Measurements from ENCODE around the gene HDAC3.

The HDAC3 gene

DNA sequence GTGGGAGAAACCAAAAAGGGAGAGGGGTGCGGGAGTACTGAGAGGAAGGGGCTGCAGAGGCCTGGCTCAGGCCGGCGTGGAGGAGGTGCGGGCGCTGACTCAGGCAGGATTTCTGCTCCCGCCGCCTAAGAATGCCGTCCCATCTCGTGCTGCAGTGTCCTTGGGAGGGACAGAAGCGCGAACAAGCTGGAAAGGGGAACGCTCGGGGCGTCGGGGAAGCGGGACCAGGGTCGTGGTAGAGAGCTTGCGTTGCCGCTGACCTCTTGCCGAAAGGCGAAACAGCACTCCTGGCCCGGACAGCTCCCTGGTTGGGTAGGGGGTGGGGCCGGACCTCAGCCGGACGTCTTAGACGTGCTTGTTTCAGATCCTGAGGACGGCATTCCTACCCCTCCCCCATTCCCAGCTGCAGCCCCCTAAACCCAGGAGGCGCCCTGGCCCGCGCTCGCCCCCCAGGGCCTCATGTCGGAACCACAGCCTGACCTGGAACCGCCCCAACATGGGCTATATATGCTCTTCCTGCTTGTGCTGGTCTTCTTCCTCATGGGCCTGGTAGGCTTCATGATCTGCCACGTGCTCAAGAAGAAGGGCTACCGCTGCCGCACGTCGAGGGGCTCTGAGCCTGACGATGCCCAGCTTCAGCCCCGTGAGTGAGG is 1.2 kb upstream of the HDAC3 start:
- Histone ChIP-seq H3K9ac (ENCODE audit: low read length in 5 of 5) (peak overlapping the region in 1 of 5 donors; percentile 59), H3K27ac (ENCODE audit: low read depth, low read length) (no peak overlapping the region), H3K9me3 (ENCODE audit: control insufficient read depth in 5 of 5, low read length in 5 of 5) (no peaks in the 10 kb centered on the region)

DNA sequence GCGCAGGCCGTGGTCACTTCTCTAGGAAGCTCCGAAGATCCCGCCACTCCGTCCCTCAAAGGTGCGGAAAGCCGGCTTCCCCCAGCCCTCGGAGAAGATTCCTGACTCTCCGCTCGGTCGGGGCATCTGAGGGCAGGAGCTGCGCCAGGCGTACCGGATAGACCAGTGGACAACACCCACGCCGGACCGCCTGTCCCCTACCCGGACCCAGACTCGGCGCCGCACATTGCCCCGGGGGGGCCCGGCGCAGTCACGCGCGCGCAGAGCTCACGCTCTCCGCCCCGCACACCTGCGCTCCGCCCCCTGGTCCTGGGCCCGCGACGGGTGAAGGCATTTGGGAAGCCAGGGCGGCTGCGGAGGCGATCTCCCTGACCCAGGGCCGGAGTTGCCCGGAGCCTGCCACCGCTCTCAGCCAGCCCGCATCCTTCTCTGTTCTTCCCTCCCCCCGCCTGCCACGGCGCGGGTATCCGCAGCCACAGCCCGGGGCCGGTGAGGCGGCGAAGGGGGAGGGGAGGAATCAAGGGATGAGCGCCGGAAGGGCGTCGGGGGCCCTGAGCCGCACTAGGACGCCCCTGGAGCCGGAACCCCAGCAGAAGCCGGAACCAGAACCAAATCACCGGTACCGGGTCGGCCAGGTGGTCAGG is 596 bp upstream of the HDAC3 start:
- no peaks in the 10 kb centered on the region for H3K9me3 ChIP-seq (ENCODE audit: control insufficient read depth in 5 of 5, low read length in 5 of 5)
- H3K4me1 ChIP-seq (ENCODE audit: control insufficient read depth in 5 of 5, insufficient read depth in 5 of 5, low read length in 5 of 5) = peaks cover 7 to 33% (median 32%) of the 10 kb centered on the region in 5 donors
- H3K4me3 ChIP-seq (ENCODE audit: low read depth in 1 of 5, low read length in 5 of 5) = peak overlapping the region in 4 of 5 donors; percentile 85 to 99 (median 92)
- peak overlapping the region in 3 of 5 donors; percentile 52 to 73 (median 59) for H3K9ac ChIP-seq (ENCODE audit: low read length in 5 of 5)
- no peaks in the 10 kb centered on the region for H3K27me3 ChIP-seq (ENCODE audit: control insufficient read depth in 5 of 5, insufficient read depth in 4 of 5, low read length in 5 of 5)
- H3K36me3 ChIP-seq (ENCODE audit: control insufficient read depth in 5 of 5, insufficient read depth in 5 of 5, low read length in 5 of 5) = peaks cover 0 to 15% (median 8%) of the 10 kb centered on the region in 5 donors
- no peak overlapping the region for H3K27ac ChIP-seq (ENCODE audit: low read depth, low read length)

More for the DNA sequence above, 1.2 kb upstream of the HDAC3 start:
- H3K36me3 ChIP-seq (ENCODE audit: control insufficient read depth in 5 of 5, insufficient read depth in 5 of 5, low read length in 5 of 5) = peaks cover 0 to 13% (median 3%) of the 10 kb centered on the region in 5 donors
- H3K27me3 ChIP-seq (ENCODE audit: control insufficient read depth in 5 of 5, insufficient read depth in 4 of 5, low read length in 5 of 5) = no peaks in the 10 kb centered on the region
- peaks cover 7 to 33% (median 32%) of the 10 kb centered on the region in 5 donors for H3K4me1 ChIP-seq (ENCODE audit: control insufficient read depth in 5 of 5, insufficient read depth in 5 of 5, low read length in 5 of 5)
- H3K4me3 ChIP-seq (ENCODE audit: low read depth in 1 of 5, low read length in 5 of 5) = peak overlapping the region; percentile 49 to 99 (median 89)

DNA sequence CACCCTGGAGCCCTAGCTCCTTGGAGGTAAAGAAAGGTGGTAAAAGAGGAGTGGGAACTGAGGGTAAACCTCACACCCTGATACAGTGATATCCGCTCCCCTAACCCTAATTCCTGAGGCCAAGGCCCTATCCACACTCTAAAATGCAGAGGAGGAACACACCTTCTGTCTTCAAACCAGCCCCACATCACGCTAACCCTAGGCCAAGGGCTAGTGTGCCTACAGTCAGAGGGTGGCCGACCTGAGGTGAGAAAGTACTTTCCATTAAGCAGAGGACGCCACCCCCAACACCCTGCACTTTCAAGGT is 590 bp downstream of the HDAC3 start:
- Histone ChIP-seq H3K4me1 (ENCODE audit: control insufficient read depth in 5 of 5, insufficient read depth in 5 of 5, low read length in 5 of 5) (peaks cover 7 to 33% (median 32%) of the 10 kb centered on the region in 5 donors), H3K36me3 (ENCODE audit: control insufficient read depth in 5 of 5, insufficient read depth in 5 of 5, low read length in 5 of 5) (peaks cover 0 to 10% (median 5%) of the 10 kb centered on the region in 5 donors)

DNA sequence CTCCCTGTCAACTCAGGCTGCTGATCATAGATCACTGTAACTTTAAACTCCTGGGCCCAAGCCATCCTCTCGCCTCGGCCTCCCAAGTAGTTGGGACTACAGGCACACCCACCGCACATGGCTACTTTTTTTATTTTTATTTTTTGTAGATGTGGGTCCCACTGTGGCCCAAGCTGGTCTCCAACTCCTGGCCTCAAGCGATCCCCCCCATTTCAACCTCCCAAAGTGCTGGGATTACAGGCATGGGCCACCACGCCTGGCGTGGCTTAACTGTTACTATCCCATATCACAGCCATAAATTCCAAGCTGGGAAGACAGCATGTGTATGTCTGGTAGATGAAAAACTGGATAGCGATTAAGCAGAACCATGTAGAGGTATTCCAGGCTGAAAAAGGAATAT is 1.0 kb downstream of the HDAC3 start:
- H3K9ac ChIP-seq (ENCODE audit: low read length in 5 of 5) = peak overlapping the region; percentile 74 to 89 (median 83)

More for the DNA sequence above, 590 bp downstream of the HDAC3 start:
- Histone ChIP-seq H3K27ac (ENCODE audit: low read depth, low read length) (peak overlapping the region; percentile 54), H3K9ac (ENCODE audit: low read length in 5 of 5) (peak overlapping the region; percentile 74 to 89 (median 83)), H3K4me3 (ENCODE audit: low read depth in 1 of 5, low read length in 5 of 5) (peak overlapping the region; percentile 85 to 99 (median 93)), H3K9me3 (ENCODE audit: control insufficient read depth in 5 of 5, low read length in 5 of 5) (no peaks in the 10 kb centered on the region), H3K27me3 (ENCODE audit: control insufficient read depth in 5 of 5, insufficient read depth in 4 of 5, low read length in 5 of 5) (no peaks in the 10 kb centered on the region)

DNA sequence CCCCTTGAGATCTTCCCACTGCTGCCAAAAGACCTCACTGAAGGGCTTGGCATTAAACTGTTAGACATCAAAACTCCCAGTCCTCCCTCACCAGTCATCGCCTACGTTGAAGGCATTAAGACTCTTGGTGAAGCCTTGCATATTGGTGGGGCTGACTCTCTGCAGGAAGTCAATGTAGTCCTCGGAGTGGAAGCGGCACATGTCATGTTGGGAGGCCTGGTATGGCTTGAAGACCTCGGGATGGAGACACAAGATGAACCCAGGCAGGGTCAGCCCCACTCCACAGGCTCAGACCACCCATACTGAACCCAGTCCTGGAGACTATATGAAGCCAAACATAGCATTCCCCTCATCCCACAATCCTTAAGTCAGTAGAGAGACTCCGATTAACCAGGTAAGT is 1.9 kb downstream of the HDAC3 start:
- no peaks in the 10 kb centered on the region for H3K9me3 ChIP-seq (ENCODE audit: control insufficient read depth in 5 of 5, low read length in 5 of 5)
- H3K4me3 ChIP-seq (ENCODE audit: low read depth in 1 of 5, low read length in 5 of 5) = no peak overlapping the region
- no peaks in the 10 kb centered on the region for H3K27me3 ChIP-seq (ENCODE audit: control insufficient read depth in 5 of 5, insufficient read depth in 4 of 5, low read length in 5 of 5)
- no peak overlapping the region for H3K27ac ChIP-seq (ENCODE audit: low read depth, low read length)
- H3K4me1 ChIP-seq (ENCODE audit: control insufficient read depth in 5 of 5, insufficient read depth in 5 of 5, low read length in 5 of 5) = peaks cover 7 to 33% (median 32%) of the 10 kb centered on the region in 5 donors
- H3K9ac ChIP-seq (ENCODE audit: low read length in 5 of 5) = no peak overlapping the region
- peaks cover 2 to 14% (median 11%) of the 10 kb centered on the region in 5 donors for H3K36me3 ChIP-seq (ENCODE audit: control insufficient read depth in 5 of 5, insufficient read depth in 5 of 5, low read length in 5 of 5)

More for the DNA sequence above, 1.0 kb downstream of the HDAC3 start:
- no peak overlapping the region for H3K27ac ChIP-seq (ENCODE audit: low read depth, low read length)
- no peaks in the 10 kb centered on the region for H3K9me3 ChIP-seq (ENCODE audit: control insufficient read depth in 5 of 5, low read length in 5 of 5)
- H3K4me1 ChIP-seq (ENCODE audit: control insufficient read depth in 5 of 5, insufficient read depth in 5 of 5, low read length in 5 of 5) = peaks cover 7 to 33% (median 32%) of the 10 kb centered on the region in 5 donors
- no peaks in the 10 kb centered on the region for H3K27me3 ChIP-seq (ENCODE audit: control insufficient read depth in 5 of 5, insufficient read depth in 4 of 5, low read length in 5 of 5)
- H3K4me3 ChIP-seq (ENCODE audit: low read depth in 1 of 5, low read length in 5 of 5) = peak overlapping the region; percentile 85 to 99 (median 93)
- peaks cover 0 to 9% (median 5%) of the 10 kb centered on the region in 5 donors for H3K36me3 ChIP-seq (ENCODE audit: control insufficient read depth in 5 of 5, insufficient read depth in 5 of 5, low read length in 5 of 5)

DNA sequence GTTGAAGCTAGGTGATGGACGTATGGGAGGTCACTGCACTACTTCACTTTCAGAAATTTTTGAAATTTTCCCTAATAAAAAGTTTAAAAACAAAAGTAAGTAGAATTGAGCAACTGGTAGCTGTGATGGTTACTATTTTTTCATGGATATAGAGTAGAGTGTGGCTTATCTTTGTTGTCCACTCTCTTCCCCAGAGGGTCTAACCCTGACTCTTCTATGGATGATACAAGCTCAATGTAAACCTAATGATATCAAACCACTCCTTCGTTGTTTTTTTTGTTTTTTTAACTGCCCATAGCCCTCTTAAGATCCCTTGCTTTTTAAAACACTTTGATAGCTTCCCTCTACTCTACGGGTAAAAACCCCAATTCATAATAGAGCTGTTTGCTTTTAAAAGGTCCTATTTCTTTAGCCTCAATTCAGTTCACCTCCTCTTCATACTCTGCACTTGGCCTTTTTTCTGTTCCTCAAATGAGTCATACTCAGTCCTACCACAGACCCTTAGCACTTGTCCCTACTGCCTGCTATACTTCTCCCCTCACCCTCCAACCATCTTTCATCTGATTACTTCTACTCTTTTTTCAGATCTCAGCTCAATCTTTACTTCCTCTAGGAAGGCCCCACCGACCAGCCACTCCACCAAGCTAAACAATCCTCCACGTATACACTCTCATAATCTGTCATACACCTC is 2.6 kb downstream of the HDAC3 start:
- no peaks in the 10 kb centered on the region for H3K27me3 ChIP-seq (ENCODE audit: control insufficient read depth in 5 of 5, insufficient read depth in 4 of 5, low read length in 5 of 5)
- no peaks in the 10 kb centered on the region for H3K9me3 ChIP-seq (ENCODE audit: control insufficient read depth in 5 of 5, low read length in 5 of 5)
- H3K9ac ChIP-seq (ENCODE audit: low read length in 5 of 5) = no peak overlapping the region
- H3K4me3 ChIP-seq (ENCODE audit: low read depth in 1 of 5, low read length in 5 of 5) = no peak overlapping the region
- H3K36me3 ChIP-seq (ENCODE audit: control insufficient read depth in 5 of 5, insufficient read depth in 5 of 5, low read length in 5 of 5) = peaks cover 3 to 20% (median 18%) of the 10 kb centered on the region in 5 donors
- H3K4me1 ChIP-seq (ENCODE audit: control insufficient read depth in 5 of 5, insufficient read depth in 5 of 5, low read length in 5 of 5) = peaks cover 7 to 33% (median 32%) of the 10 kb centered on the region in 5 donors
- no peak overlapping the region for H3K27ac ChIP-seq (ENCODE audit: low read depth, low read length)

DNA sequence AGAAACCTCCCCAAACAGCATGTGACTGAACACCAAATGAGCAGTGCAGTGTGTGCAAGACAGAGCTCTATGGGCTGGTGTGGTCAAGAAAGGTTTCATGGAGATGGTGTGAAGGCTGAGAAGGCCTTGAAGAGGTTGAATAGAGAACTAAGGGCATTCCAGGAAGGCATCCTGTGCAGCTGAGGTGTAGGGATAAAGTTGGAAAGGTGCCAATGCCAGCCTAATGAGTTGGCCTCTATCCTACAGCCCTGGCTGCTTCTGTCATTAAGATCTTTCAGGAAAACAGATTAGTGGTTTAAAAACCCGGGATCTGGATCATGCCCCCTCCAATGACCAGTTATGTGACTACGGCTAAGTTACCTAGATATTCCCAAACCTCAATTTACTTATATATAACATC is 4.0 kb downstream of the HDAC3 start:
- Histone ChIP-seq H3K4me3 (ENCODE audit: low read depth in 1 of 5, low read length in 5 of 5) (no peak overlapping the region), H3K27ac (ENCODE audit: low read depth, low read length) (no peak overlapping the region), H3K9me3 (ENCODE audit: control insufficient read depth in 5 of 5, low read length in 5 of 5) (no peaks in the 10 kb centered on the region), H3K36me3 (ENCODE audit: control insufficient read depth in 5 of 5, insufficient read depth in 5 of 5, low read length in 5 of 5) (peaks cover 8 to 34% (median 32%) of the 10 kb centered on the region in 5 donors), H3K27me3 (ENCODE audit: control insufficient read depth in 5 of 5, insufficient read depth in 4 of 5, low read length in 5 of 5) (no peaks in the 10 kb centered on the region), H3K4me1 (ENCODE audit: control insufficient read depth in 5 of 5, insufficient read depth in 5 of 5, low read length in 5 of 5) (peaks cover 7 to 27% (median 25%) of the 10 kb centered on the region in 5 donors), H3K9ac (ENCODE audit: low read length in 5 of 5) (no peak overlapping the region)

DNA sequence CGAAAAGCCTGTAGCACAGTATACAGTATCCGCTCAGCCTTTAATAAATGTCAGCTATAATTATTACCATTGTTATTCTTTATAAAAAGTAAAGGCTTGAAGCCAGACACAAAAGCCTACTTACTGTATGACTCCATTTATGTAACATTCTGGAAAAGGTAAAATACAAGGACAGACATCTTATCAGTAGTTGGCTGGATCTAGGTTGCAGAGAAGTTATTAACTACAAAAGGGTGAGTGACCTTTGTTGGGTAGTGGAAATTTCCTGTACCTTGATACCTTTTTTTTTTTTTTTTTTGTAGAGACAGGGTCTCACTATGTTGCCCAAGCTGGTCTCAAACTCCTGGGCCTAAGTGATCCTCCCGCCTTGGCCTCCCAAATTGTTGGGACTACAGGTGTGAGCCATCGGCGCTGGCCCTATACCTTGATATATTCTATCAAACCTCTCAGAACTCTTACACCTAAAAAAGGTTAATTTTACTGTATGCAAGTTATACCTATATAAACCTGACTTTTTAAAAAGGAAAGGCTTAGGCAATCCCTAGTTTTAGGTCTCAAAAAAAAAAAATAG is 6.0 kb downstream of the HDAC3 start:
- no peaks in the 10 kb centered on the region for H3K27me3 ChIP-seq (ENCODE audit: control insufficient read depth in 5 of 5, insufficient read depth in 4 of 5, low read length in 5 of 5)
- H3K9me3 ChIP-seq (ENCODE audit: control insufficient read depth in 5 of 5, low read length in 5 of 5) = no peaks in the 10 kb centered on the region
- H3K36me3 ChIP-seq (ENCODE audit: control insufficient read depth in 5 of 5, insufficient read depth in 5 of 5, low read length in 5 of 5) = peaks cover 10 to 50% (median 47%) of the 10 kb centered on the region in 5 donors
- peaks cover 1 to 12% (median 9%) of the 10 kb centered on the region in 5 donors for H3K4me1 ChIP-seq (ENCODE audit: control insufficient read depth in 5 of 5, insufficient read depth in 5 of 5, low read length in 5 of 5)
- H3K4me3 ChIP-seq (ENCODE audit: low read depth in 1 of 5, low read length in 5 of 5) = no peak overlapping the region
- no peak overlapping the region for H3K9ac ChIP-seq (ENCODE audit: low read length in 5 of 5)
- H3K27ac ChIP-seq (ENCODE audit: low read depth, low read length) = no peak overlapping the region

DNA sequence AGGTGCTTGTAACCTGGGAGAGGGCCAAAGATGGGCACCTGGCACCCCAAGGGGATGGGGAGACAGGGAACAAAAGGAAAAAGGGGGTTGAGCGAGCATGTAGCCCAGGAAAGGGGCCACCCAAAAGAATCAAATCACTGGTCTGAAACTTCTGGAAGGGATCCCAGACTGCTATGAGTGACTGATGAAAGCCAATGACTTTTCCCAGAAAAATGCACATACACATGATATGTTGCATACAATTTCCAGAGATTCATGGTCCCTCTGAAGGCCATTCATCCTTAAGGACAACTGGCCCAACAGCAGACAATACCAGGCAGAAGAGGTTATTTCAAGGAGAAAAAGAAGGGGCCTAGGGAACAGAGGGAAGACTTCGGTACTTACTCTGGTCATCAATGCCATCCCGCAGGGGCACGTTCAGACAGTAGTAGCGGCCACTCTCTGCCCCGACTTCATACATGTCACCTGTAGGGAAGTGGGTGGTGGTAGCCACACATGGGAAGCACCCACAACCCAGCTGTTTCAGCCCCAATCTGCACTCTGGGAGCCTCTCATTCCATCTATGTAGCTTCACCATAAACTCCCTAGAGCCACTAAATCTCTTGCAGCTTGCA is 8.4 kb downstream of the HDAC3 start:
- Histone ChIP-seq H3K27me3 (ENCODE audit: control insufficient read depth in 5 of 5, insufficient read depth in 4 of 5, low read length in 5 of 5) (no peaks in the 10 kb centered on the region), H3K9ac (ENCODE audit: low read length in 5 of 5) (no peak overlapping the region), H3K27ac (ENCODE audit: low read depth, low read length) (no peak overlapping the region), H3K9me3 (ENCODE audit: control insufficient read depth in 5 of 5, low read length in 5 of 5) (no peaks in the 10 kb centered on the region), H3K36me3 (ENCODE audit: control insufficient read depth in 5 of 5, insufficient read depth in 5 of 5, low read length in 5 of 5) (peaks cover 15 to 70% (median 63%) of the 10 kb centered on the region in 5 donors), H3K4me3 (ENCODE audit: low read depth in 1 of 5, low read length in 5 of 5) (no peak overlapping the region), H3K4me1 (ENCODE audit: control insufficient read depth in 5 of 5, insufficient read depth in 5 of 5, low read length in 5 of 5) (peaks cover 0 to 4% (median 0%) of the 10 kb centered on the region in 5 donors)

Data from subcutaneous abdominal adipose tissue (tissue), 5 donors.